ENCODE measurements around the gene C3AR1. TPM values are rescaled to one million over a fixed set of nuclear protein-coding genes. Genes with fewer than 3 reads are reported as not detected.
"Not testable (repeated sequence)": the region's sequence is repeated elsewhere in the genome, so short reads cannot be mapped to it uniquely, and the experiment has no call there.

The C3AR1 gene
- total and polyA plus RNA-seq, 2 donors = 7.0 to 13.3 TPM

DNA sequence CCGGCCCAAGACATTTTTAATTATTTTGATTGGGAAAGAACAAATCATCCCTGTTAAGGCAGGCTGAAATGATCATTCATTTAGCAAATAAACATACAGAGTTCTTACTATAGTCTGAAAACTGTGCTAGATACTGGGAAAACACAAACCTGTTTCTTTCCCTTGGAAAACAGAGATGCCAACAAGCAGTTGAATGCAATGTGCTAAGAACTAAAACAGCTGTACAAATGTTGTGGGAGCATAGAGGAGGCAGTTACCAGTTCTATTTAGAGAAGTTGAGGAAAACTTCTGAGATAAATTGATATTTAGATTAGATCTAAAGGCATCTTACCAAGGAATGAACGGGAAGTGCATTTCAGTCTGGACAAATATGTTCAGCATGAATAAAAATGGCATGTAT lies 12.8 kb upstream of the C3AR1 start:
- 76% methylated on average over 2 of the region's 2 CpGs for WGBS
- no peak overlapping the region for H3K4me3 ChIP-seq (ENCODE audit: low read depth, low read length)
- H3K36me3 ChIP-seq (ENCODE audit: insufficient read depth) = no peaks in the 10 kb centered on the region
- no peak for DNase-seq (ENCODE audit: extremely low spot score)
- H3K4me1 ChIP-seq (ENCODE audit: insufficient read depth) = no peaks in the 10 kb centered on the region
- H3K27ac ChIP-seq (ENCODE audit: low read depth) = no peak overlapping the region

DNA sequence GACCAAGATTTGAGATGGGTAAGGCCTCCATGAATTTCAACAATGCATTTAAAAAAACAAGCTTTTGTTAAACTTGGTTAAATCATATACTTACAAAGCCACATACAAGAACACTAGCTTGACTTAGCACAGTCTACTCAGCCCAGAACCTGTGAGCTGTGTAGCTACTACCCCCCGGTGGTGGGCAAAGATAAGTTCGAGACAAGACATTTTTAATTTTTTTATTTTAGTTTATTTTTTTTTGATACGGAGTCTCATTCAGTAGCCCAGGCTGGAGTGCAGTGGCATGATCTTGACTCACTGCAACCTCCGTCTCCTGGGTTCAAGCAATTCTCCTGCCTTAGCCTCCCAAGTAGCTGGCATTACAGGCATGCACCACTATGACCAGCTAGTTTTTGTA lies 12.2 kb upstream of the C3AR1 start:
- Histone ChIP-seq H3K36me3 (ENCODE audit: insufficient read depth) (no peaks in the 10 kb centered on the region), H3K4me3 (ENCODE audit: low read depth, low read length) (no peak overlapping the region), H3K27ac (ENCODE audit: low read depth) (no peak overlapping the region), H3K4me1 (ENCODE audit: insufficient read depth) (no peaks in the 10 kb centered on the region)
- no peak for DNase-seq (ENCODE audit: extremely low spot score)
- 23% methylated on average over 4 of the region's 4 CpGs for WGBS

GRCh38 chr12:8077207-8077606 lies 11.0 kb upstream of the C3AR1 start:
- WGBS = 34% methylated on average over 4 of the region's 4 CpGs
- no peak overlapping the region for H3K27ac ChIP-seq (ENCODE audit: low read depth)
- no peaks in the 10 kb centered on the region for H3K4me1 ChIP-seq (ENCODE audit: insufficient read depth)
- no peak for DNase-seq (ENCODE audit: extremely low spot score)
- no peaks in the 10 kb centered on the region for H3K36me3 ChIP-seq (ENCODE audit: insufficient read depth)
- H3K4me3 ChIP-seq (ENCODE audit: low read depth, low read length) = no peak overlapping the region

DNA sequence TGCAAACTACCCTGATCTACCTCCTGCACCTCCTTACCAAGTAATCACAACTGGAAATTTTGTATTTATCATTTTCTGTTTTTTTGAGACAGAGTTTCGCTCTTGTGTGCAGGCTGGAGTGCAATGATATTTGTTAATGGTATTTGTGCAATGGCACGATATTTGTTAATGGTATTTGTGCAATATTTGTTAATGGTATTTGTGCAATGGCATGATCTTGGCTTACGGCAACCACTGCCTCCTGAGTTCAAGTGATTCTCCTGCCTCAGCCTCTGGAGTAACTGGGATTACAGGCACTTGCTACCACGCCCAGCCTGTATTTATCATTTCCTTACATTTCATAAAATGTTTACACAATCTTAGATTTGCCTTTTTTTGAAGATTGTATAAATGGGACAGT lies 10.2 kb upstream of the C3AR1 start:
- 77% methylated on average over 4 of the region's 4 CpGs for WGBS
- Histone ChIP-seq H3K4me1 (ENCODE audit: insufficient read depth) (no peaks in the 10 kb centered on the region), H3K36me3 (ENCODE audit: insufficient read depth) (no peaks in the 10 kb centered on the region), H3K27ac (ENCODE audit: low read depth) (no peak overlapping the region), H3K4me3 (ENCODE audit: low read depth, low read length) (no peak overlapping the region)
- no peak for DNase-seq (ENCODE audit: extremely low spot score)

DNA sequence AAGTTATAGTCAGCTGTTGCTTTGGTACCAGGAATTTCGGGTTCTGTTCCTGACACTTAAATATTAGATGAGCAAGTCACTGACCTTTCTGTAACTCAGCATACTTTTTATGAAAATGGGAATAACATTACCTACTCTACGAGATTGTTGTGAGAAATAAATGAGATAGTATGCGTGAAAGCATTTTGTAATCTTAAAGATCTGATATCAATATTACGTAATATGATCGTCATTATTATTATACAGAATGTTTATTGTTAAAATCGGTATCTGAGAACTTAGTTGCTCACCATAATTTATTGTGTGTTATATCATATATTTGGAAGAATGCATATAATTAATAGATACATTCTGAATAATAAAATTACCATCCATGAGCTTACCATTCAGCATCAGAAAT lies 9.8 kb upstream of the C3AR1 start:
- 85% methylated on average over 6 of the region's 6 CpGs for WGBS
- no peak for DNase-seq (ENCODE audit: extremely low spot score)
- no peaks in the 10 kb centered on the region for H3K4me1 ChIP-seq (ENCODE audit: insufficient read depth)

GRCh38 chr12:8071820-8072219 lies 5.7 kb upstream of the C3AR1 start:
- WGBS = 89% methylated on average over 3 of the region's 3 CpGs
- DNase-seq (ENCODE audit: extremely low spot score); H3K4me1 ChIP-seq (ENCODE audit: insufficient read depth): not testable (repeated sequence)

More for the DNA sequence above, 9.8 kb upstream of the C3AR1 start:
- Histone ChIP-seq H3K4me3 (ENCODE audit: low read depth, low read length) (no peak overlapping the region), H3K36me3 (ENCODE audit: insufficient read depth) (no peaks in the 10 kb centered on the region), H3K27ac (ENCODE audit: low read depth) (no peak overlapping the region)

DNA sequence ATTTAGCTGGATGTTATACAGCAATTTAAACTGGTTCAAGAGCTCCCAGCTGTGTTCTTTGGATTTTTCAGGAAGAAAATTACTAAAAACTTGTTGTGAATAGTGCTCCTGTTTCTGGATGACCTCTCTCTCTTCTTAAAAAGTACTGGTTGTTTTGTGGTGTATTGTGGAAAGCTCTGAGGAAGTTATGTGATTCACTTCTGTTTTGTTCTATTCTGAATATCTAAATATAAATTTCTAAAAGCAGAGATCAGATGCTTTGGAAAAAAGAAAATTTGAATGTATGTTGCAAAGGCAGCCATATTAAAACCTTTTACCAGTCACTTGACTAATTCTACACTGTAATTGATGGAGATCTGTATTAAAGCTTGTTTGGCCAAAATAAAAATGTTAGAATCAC lies 3.4 kb upstream of the C3AR1 start:
- H3K27ac ChIP-seq (ENCODE audit: low read depth) = no peak overlapping the region
- no peak for DNase-seq (ENCODE audit: extremely low spot score)
- no peaks in the 10 kb centered on the region for H3K36me3 ChIP-seq (ENCODE audit: insufficient read depth)
- no peaks in the 10 kb centered on the region for H3K4me1 ChIP-seq (ENCODE audit: insufficient read depth)
- no peak overlapping the region for H3K4me3 ChIP-seq (ENCODE audit: low read depth, low read length)

More at GRCh38 chr12:8071820-8072219, 5.7 kb upstream of the C3AR1 start:
- H3K4me3 ChIP-seq (ENCODE audit: low read depth, low read length); H3K36me3 ChIP-seq (ENCODE audit: insufficient read depth); H3K27ac ChIP-seq (ENCODE audit: low read depth): not testable (repeated sequence)

- Histone ChIP-seq H3K4me3 (ENCODE audit: low read depth, low read length) (no peak overlapping the region), H3K27ac (ENCODE audit: low read depth) (no peak overlapping the region), H3K36me3 (ENCODE audit: insufficient read depth) (no peaks in the 10 kb centered on the region), H3K4me1 (ENCODE audit: insufficient read depth) (no peaks in the 10 kb centered on the region)
- DNase-seq (ENCODE audit: extremely low spot score) = no peak
These were observed 2.0 kb downstream of the C3AR1 start for GRCh38 chr12:8064131-8064530.

- Histone ChIP-seq H3K4me3 (ENCODE audit: low read depth, low read length) (no peak overlapping the region), H3K36me3 (ENCODE audit: insufficient read depth) (peaks cover 1% of the 10 kb centered on the region), H3K27ac (ENCODE audit: low read depth) (no peak overlapping the region), H3K4me1 (ENCODE audit: insufficient read depth) (no peaks in the 10 kb centered on the region)
- 64% methylated on average over 6 of the region's 6 CpGs for WGBS
- no peak for DNase-seq (ENCODE audit: extremely low spot score)
These were observed 7.7 kb downstream of the C3AR1 start for GRCh38 chr12:8058506-8058905.

DNA sequence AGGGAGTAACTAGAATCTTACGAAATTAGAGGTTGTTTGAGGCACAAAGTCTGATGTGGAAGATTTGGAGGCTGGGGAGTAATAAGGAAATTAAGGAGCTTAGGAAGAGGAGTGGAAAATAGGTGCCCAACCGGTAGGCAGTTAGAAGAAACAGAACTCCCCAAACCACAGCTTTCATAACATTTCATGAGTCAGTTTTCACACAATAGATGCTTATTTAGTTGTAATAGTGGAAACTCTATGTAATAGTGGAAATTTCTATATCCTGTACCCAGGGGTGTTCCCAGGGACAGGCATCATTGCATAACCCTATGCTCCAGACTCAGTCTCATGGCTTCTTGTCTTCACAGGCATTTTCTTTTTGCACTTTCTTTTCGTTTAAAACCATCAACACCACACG lies 8.3 kb downstream of the C3AR1 start:
- no peak for DNase-seq (ENCODE audit: extremely low spot score)
- no peak overlapping the region for H3K27ac ChIP-seq (ENCODE audit: low read depth)
- H3K4me1 ChIP-seq (ENCODE audit: insufficient read depth) = no peaks in the 10 kb centered on the region
- 69% methylated on average over 4 of the region's 4 CpGs for WGBS
- peaks cover 1% of the 10 kb centered on the region for H3K36me3 ChIP-seq (ENCODE audit: insufficient read depth)
- H3K4me3 ChIP-seq (ENCODE audit: low read depth, low read length) = no peak overlapping the region

DNA sequence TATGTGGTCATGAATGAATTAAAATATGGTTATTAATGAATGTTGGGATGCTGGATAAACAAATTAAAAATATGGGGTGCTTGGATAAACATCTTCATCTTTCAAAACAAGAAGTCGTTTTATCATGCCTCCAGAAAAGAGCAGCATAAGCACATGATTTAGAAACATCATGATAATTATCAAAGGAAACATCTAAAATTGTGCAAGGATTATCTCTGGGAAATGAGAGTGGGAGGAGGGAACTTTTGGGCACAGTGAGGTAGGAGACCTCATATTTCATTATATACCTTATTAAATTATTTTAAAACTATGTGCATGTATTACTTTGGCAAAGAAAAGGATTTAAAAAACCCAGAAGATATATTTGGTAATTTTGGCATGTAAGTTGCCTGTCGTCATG lies 8.9 kb downstream of the C3AR1 start:
- 59% methylated on average over 2 of the region's 2 CpGs for WGBS
- DNase-seq (ENCODE audit: extremely low spot score) = no peak
- Histone ChIP-seq H3K27ac (ENCODE audit: low read depth) (no peak overlapping the region), H3K36me3 (ENCODE audit: insufficient read depth) (peaks cover 1% of the 10 kb centered on the region), H3K4me1 (ENCODE audit: insufficient read depth) (no peaks in the 10 kb centered on the region), H3K4me3 (ENCODE audit: low read depth, low read length) (no peak overlapping the region)

DNA sequence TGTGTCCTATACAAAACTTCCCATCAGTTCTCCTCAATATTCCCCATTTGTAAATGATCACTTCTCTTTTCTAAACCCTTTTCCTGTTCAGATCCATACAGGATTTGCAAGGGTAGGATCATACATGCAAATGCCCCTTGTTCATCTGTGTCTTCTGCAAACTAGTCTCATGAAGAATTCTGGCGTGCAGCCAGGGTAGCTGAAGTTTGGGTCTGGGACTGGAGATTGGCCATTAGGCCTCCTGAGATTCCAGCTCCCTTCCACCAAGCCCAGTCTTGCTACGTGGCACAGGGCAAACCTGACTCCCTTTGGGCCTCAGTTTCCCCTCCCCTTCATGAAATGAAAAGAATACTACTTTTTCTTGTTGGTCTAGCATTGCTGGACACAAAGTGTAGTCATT lies 11.3 kb downstream of the C3AR1 start:
- 81% methylated on average over 2 of the region's 2 CpGs for WGBS
- Histone ChIP-seq H3K27ac (ENCODE audit: low read depth) (no peak overlapping the region), H3K36me3 (ENCODE audit: insufficient read depth) (peaks cover 1% of the 10 kb centered on the region), H3K4me1 (ENCODE audit: insufficient read depth) (no peaks in the 10 kb centered on the region), H3K4me3 (ENCODE audit: low read depth, low read length) (no peak overlapping the region)
- no peak for DNase-seq (ENCODE audit: extremely low spot score)

DNA sequence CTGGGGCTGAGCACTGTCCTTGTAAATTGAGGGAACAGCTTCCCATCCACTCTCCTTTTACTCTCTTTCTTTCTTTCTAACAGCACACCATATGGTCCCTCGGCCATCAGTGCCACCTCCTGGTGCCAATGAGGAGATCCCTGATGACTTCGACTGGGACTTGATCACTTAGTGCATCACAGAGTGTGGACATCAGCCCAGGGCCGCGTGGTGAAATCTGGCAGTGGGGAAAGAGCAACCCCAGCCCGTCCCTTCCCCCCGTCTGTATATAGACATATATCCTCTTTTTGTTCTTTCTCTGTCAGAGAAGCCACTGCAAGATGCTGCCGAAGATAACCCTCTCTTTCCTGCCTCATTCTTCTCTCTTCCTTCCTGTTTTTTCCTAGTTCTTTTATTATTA lies 13.5 kb downstream of the C3AR1 start:
- no peak overlapping the region for H3K4me3 ChIP-seq (ENCODE audit: low read depth, low read length)
- 76% methylated on average over 7 of the region's 7 CpGs for WGBS
- H3K4me1 ChIP-seq (ENCODE audit: insufficient read depth) = no peaks in the 10 kb centered on the region
- no peak for DNase-seq (ENCODE audit: extremely low spot score)
- H3K27ac ChIP-seq (ENCODE audit: low read depth) = no peak overlapping the region
- peaks cover 7% of the 10 kb centered on the region for H3K36me3 ChIP-seq (ENCODE audit: insufficient read depth)

DNA sequence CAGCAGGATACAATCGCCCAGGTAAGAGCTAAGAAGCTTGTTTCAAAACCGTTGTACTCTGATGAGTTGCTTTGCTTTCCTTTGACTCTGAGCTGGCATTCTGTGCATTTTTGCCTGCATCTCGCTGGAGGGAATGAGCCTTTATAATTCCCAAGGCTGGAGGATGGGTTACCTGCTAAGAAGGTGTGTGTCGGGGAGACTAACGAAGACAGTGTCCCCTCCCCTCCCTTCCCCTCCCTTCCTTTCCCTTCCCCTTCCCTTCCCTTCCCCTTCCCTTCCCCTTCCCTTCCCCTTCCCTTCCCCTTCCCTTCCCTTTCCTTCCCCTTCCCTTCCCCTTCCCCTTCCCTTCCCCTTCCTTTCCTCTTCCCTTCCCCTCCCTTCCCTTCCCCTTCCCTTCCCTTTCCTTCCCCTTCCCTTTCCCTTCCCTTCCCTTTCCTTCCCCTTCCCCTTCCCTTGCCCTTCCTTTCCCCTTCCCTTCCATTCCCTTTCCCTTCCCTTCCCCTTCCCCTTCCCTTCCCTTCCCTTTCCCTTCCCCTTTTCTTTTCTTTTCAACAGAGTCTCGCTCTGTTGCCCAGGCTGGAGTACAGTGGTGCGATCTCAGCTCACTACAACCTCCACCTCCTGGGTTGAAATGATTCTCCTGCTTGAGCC lies 15.4 kb downstream of the C3AR1 start:
- no peak overlapping the region for H3K27ac ChIP-seq (ENCODE audit: low read depth)
- H3K36me3 ChIP-seq (ENCODE audit: insufficient read depth) = peaks cover 7% of the 10 kb centered on the region
- WGBS = 92% methylated on average over 7 of the region's 7 CpGs
- no peak overlapping the region for H3K4me3 ChIP-seq (ENCODE audit: low read depth, low read length)
- H3K4me1 ChIP-seq (ENCODE audit: insufficient read depth) = no peaks in the 10 kb centered on the region
- no peak for DNase-seq (ENCODE audit: extremely low spot score)

DNA sequence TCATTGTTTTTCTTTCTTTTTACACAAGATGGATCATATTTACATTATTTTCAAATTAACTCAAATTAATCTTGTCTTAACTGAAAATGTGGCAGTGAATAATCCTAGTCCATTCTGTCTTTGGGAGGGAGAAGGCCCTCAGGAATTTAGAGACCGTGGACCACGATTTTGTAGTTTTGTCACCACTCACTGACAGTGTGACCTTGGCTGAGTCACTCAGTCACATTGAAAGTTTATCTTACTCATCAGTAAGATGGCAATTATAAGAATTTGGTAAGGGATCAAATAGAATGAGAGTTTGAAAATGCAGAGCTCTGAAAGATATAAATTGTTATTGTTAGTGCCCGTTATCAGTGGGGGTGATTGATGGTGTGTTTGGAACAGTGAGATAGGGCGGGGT lies 17.3 kb downstream of the C3AR1 start:
- Histone ChIP-seq H3K4me3 (ENCODE audit: low read depth, low read length) (no peak overlapping the region), H3K36me3 (ENCODE audit: insufficient read depth) (peaks cover 6% of the 10 kb centered on the region), H3K4me1 (ENCODE audit: insufficient read depth) (no peaks in the 10 kb centered on the region), H3K27ac (ENCODE audit: low read depth) (no peak overlapping the region)
- 85% methylated on average over 4 of the region's 4 CpGs for WGBS
- DNase-seq (ENCODE audit: extremely low spot score) = no peak

Measured in urinary bladder (tissue), 4 donors.